Neural progenitor cell (in vitro differentiated cells): ENCODE measurements around the gene GOLIM4. TPM values are rescaled to one million over a fixed set of nuclear protein-coding genes. Genes with fewer than 3 reads are reported as not detected.

ENCODE experiments used
- DNase-seq: peaks from one replicate; pipeline ENCODE4 v3.0.0-alpha.2; 2016; ENCODE audit warnings: low spot score
- H2AFZ ChIP-seq: fragments of 200-600 bp; sonication (generic); replicated peaks from 2 replicates; pipeline ENCODE4 v1.6.1; 2016; ENCODE audit warnings: antibody characterized with exemption
- H3F3A ChIP-seq: fragments of 200-600 bp; sonication (generic); 2 replicates; pipeline ENCODE4 v1.6.1; 2016; ENCODE audit warnings: antibody characterized with exemption, low read depth
- H3K27ac ChIP-seq: fragments of 200-600 bp; sonication (generic); 2 replicates; pipeline ENCODE4 v1.5.1; 2016; ENCODE audit warnings: mild to moderate bottlenecking
- H3K27me3 ChIP-seq: fragments of 200-600 bp; sonication (generic); 2 replicates; pipeline ENCODE4 v1.6.1; 2016; ENCODE audit warnings: mild to moderate bottlenecking, moderate library complexity
- H3K36me3 ChIP-seq: fragments of 200-600 bp; sonication (generic); 2 replicates; pipeline ENCODE4 v1.5.1; 2016
- H3K4me1 ChIP-seq: fragments of 200-600 bp; sonication (generic); 2 replicates; pipeline ENCODE4 v1.6.1; 2016; ENCODE audit warnings: mixed run types
- H3K4me2 ChIP-seq: fragments of 200-600 bp; sonication (generic); 2 replicates; pipeline ENCODE4 v1.6.1; 2016
- H3K4me3 ChIP-seq: fragments of 200-600 bp; sonication (generic); 2 replicates; pipeline ENCODE4 v1.5.1; 2016
- H3K79me2 ChIP-seq: fragments of 200-600 bp; sonication (generic); 2 replicates; pipeline ENCODE4 v1.6.1; 2016; ENCODE audit warnings: low read depth
- H3K9ac ChIP-seq: fragments of 200-600 bp; sonication (generic); 2 replicates; pipeline ENCODE4 v1.6.1; 2016
- H3K9me3 ChIP-seq: fragments of 200-600 bp; sonication (generic); 2 replicates; pipeline ENCODE4 v1.5.1; 2016; ENCODE audit warnings: low read depth
- H4K20me1 ChIP-seq: fragments of 200-600 bp; sonication (generic); 2 replicates; pipeline ENCODE4 v1.6.1; 2016; ENCODE audit warnings: low read depth
- H3K27ac Mint-ChIP-seq: 3 replicates; pipeline ENCODE4 v1.8.0; 2021; ENCODE audit warnings: mixed read lengths
- H3K27me3 Mint-ChIP-seq: 2 replicates; pipeline ENCODE4 v1.8.0; 2022; ENCODE audit warnings: low read depth, mild to moderate bottlenecking, inconsistent platforms, moderate library complexity, mixed read lengths; ENCODE audit not compliant: insufficient read depth
- H3K36me3 Mint-ChIP-seq: 3 replicates; pipeline ENCODE4 v1.8.0; 2021; ENCODE audit warnings: mixed read lengths
- H3K4me1 Mint-ChIP-seq: 3 replicates; pipeline ENCODE4 v1.8.0; 2021; ENCODE audit warnings: mixed read lengths
- H3K4me3 Mint-ChIP-seq: 3 replicates; pipeline ENCODE4 v1.8.0; 2021; ENCODE audit warnings: mild to moderate bottlenecking, moderate library complexity, mixed read lengths
- H3K9me3 Mint-ChIP-seq: 3 replicates; pipeline ENCODE4 v1.8.0; 2020; ENCODE audit warnings: mixed read lengths
- EZH2 ChIP-seq: fragments of 200-600 bp; sonication (generic); IDR thresholded peaks from 2 replicates; pipeline ENCODE4 v1.6.1; 2017; ENCODE audit warnings: antibody characterized with exemption, mild to moderate bottlenecking, moderate library complexity
- EZH2phosphoT487 ChIP-seq: fragments of 200-600 bp; sonication (generic); IDR thresholded peaks from 2 replicates; pipeline ENCODE4 v1.6.1; 2017; ENCODE audit warnings: antibody characterized with exemption
- total RNA-seq: library from RNA; depleted of rRNA; stranded (reverse); fragments of >200 nt; gene quantifications from 2 replicates; pipeline ENCODE4 v1.2.3, GENCODE V29; 2015; ENCODE audit warnings: low replicate concordance
- TF ChIP-seq, protein P1 (sequence below): fragments of 200-600 bp; sonication (generic); IDR thresholded peaks from 2 replicates; pipeline ENCODE4 v1.5.1; 2017; ENCODE audit warnings: antibody characterized with exemption, mild to moderate bottlenecking

The GOLIM4 gene, protein sequence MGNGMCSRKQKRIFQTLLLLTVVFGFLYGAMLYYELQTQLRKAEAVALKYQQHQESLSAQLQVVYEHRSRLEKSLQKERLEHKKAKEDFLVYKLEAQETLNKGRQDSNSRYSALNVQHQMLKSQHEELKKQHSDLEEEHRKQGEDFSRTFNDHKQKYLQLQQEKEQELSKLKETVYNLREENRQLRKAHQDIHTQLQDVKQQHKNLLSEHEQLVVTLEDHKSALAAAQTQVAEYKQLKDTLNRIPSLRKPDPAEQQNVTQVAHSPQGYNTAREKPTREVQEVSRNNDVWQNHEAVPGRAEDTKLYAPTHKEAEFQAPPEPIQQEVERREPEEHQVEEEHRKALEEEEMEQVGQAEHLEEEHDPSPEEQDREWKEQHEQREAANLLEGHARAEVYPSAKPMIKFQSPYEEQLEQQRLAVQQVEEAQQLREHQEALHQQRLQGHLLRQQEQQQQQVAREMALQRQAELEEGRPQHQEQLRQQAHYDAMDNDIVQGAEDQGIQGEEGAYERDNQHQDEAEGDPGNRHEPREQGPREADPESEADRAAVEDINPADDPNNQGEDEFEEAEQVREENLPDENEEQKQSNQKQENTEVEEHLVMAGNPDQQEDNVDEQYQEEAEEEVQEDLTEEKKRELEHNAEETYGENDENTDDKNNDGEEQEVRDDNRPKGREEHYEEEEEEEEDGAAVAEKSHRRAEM
- 22.9 and 23.0 TPM in 2 replicates for total RNA-seq

DNA sequence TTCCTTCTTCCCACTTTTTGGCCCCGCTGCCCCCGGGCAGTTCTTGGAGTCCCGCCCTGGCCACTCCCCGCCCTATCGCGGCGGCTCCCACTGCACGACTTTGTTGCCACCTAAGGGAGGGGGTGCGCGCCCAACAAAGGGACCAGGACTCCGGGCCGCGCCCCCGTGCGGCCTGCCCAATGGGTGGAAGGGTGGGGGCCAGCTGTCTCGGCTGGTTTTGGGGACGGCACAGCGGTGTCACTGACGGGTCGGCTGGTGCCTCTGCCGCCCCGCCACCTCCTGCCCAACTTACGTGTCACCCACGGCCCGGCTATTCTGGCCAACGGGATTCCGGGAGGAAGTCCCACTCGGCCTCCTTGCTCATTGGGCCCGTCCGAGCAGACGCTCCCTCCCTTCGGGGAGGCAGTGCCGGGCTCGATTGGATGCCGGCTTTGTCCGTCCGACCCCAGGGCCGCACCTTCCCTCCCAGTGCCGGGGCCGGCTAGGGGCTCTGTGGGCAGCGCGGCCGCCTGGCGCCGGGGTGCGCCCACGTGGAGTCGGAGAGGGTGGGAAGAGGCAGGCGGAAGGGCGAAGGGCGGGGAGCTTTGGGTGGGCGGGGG is at the start of gene GOLIM4:
Gene GOLIM4 (minus strand): TSS at position 314 of the 599 bp plus-strand sequence. CDS start 639 bp downstream, outside the sequence.
- Mint-ChIP-seq H3K27me3 (no peaks in the 10 kb centered on the region), H3K9me3 (no peaks in the 10 kb centered on the region), H3K4me3 (peak within 1 kb of the TSS; percentile 93), H3K27ac (peak within 1 kb of the TSS; percentile 82), H3K36me3 (no peaks in the 10 kb centered on the region), H3K4me1 (peaks cover 32% of the 10 kb centered on the region)
- Histone ChIP-seq H3K4me1 (peaks cover 27% of the 10 kb centered on the region), H2AFZ (peak within 1 kb of the TSS; percentile 89), H3K27me3 (no peaks in the 10 kb centered on the region), H3K79me2 (peaks cover 39% of the 10 kb centered on the region), H3K9me3 (no peaks in the 10 kb centered on the region), H3K36me3 (no peaks in the 10 kb centered on the region), H3F3A (peaks cover 18% of the 10 kb centered on the region), H3K4me3 (peak within 1 kb of the TSS; percentile 78), H3K4me2 (peak within 1 kb of the TSS; percentile 97), H3K27ac (peak within 1 kb of the TSS; percentile 53), H4K20me1 (peaks cover 40% of the 10 kb centered on the region), H3K9ac (peak within 1 kb of the TSS; percentile 4)
- no peak for TF ChIP-seq EZH2phosphoT487
- TF ChIP-seq, protein P1, sequence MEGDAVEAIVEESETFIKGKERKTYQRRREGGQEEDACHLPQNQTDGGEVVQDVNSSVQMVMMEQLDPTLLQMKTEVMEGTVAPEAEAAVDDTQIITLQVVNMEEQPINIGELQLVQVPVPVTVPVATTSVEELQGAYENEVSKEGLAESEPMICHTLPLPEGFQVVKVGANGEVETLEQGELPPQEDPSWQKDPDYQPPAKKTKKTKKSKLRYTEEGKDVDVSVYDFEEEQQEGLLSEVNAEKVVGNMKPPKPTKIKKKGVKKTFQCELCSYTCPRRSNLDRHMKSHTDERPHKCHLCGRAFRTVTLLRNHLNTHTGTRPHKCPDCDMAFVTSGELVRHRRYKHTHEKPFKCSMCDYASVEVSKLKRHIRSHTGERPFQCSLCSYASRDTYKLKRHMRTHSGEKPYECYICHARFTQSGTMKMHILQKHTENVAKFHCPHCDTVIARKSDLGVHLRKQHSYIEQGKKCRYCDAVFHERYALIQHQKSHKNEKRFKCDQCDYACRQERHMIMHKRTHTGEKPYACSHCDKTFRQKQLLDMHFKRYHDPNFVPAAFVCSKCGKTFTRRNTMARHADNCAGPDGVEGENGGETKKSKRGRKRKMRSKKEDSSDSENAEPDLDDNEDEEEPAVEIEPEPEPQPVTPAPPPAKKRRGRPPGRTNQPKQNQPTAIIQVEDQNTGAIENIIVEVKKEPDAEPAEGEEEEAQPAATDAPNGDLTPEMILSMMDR, result peak; percentile 30
- peak; percentile 96 for DNase-seq

DNA sequence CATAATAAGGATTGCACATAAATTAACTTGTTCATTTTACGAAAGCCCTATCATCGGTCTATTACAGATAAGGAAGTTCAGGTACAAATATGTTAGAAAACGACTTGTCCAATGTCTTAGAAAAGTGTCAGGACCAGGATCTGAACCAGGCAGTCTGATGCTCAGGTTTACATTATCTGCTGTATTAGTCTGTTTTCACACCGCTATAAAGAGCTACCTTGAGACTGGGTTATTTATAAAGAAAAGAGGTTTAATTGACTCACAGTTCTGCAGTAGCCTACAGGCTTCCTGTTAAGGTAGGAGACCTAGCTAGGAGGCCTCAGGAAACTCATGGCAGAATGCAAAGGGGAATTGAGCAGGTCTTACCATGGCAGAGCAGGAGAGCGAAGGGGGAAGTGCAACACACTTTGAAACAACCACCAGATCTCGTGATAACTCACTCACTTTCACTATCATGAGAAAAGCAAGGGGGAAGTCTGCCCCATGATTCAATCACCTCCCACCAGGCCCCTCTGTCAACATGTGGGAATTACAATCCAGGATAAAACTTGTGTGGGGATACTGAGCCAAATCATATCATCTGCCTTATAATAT is 45.8 kb upstream of the GOLIM4 start:
- H2AFZ ChIP-seq, result peak overlapping the region; percentile 64

DNA sequence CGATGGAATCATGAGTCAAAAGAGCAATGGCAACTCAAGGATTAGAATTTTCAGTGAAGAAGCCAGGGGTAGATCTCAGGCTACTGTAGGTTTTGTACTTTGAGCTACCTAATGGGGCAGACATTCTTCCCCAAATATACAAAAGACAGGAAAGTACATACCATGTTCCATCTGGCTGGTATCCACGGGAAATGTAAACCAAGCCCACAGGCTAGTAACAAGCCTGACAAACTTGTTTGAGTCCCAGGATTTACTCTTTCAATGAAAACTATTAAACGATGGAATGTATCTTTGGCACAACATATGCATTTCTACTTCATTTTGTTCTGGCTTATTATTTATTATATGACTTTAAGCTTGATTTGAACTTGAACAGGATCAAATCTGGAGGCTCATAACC is 44.2 kb upstream of the GOLIM4 start:
- Mint-ChIP-seq H3K36me3 (no peaks in the 10 kb centered on the region), H3K4me1 (no peaks in the 10 kb centered on the region), H3K27me3 (no peaks in the 10 kb centered on the region), H3K9me3 (no peaks in the 10 kb centered on the region), H3K4me3 (no peak overlapping the region), H3K27ac (no peak overlapping the region)
- Histone ChIP-seq H3K27ac (no peak overlapping the region), H3K9me3 (no peaks in the 10 kb centered on the region), H3K4me1 (no peaks in the 10 kb centered on the region), H3K4me2 (no peak overlapping the region), H4K20me1 (no peaks in the 10 kb centered on the region), H3K4me3 (no peak overlapping the region), H2AFZ (no peak overlapping the region), H3F3A (no peaks in the 10 kb centered on the region), H3K27me3 (no peaks in the 10 kb centered on the region), H3K36me3 (no peaks in the 10 kb centered on the region), H3K79me2 (no peaks in the 10 kb centered on the region), H3K9ac (no peak overlapping the region)
- no peak for DNase-seq
- TF ChIP-seq EZH2, result no peak
- no peak for TF ChIP-seq EZH2phosphoT487
- TF ChIP-seq, protein P1, result no peak

More for the DNA sequence above, 45.8 kb upstream of the GOLIM4 start:
- Histone ChIP-seq H3F3A (no peaks in the 10 kb centered on the region), H3K79me2 (no peaks in the 10 kb centered on the region), H4K20me1 (no peaks in the 10 kb centered on the region), H3K36me3 (no peaks in the 10 kb centered on the region), H3K27ac (no peak overlapping the region), H3K27me3 (no peaks in the 10 kb centered on the region), H3K9ac (no peak overlapping the region), H3K9me3 (no peaks in the 10 kb centered on the region), H3K4me1 (no peaks in the 10 kb centered on the region), H3K4me2 (no peak overlapping the region), H3K4me3 (no peak overlapping the region)
- Mint-ChIP-seq H3K4me3 (no peak overlapping the region), H3K27ac (no peak overlapping the region), H3K36me3 (no peaks in the 10 kb centered on the region), H3K27me3 (no peaks in the 10 kb centered on the region), H3K4me1 (no peaks in the 10 kb centered on the region), H3K9me3 (no peaks in the 10 kb centered on the region)
- no peak for TF ChIP-seq EZH2
- TF ChIP-seq EZH2phosphoT487, result no peak
- TF ChIP-seq, protein P1, result no peak
- no peak for DNase-seq
